A549 (cell line): ENCODE results near the gene BPIFB2. TPM values are rescaled to one million over a fixed set of nuclear protein-coding genes. Genes with fewer than 3 reads are reported as not detected.

Source experiments
- ATAC-seq, 2 experiments: fragments of 200-7000 bp in 1 of 2; fragments of >200 bp in 1 of 2; cut with Nextera tagmentation in 1 of 2; cut with Tn5 transposase in 1 of 2; 3 replicates each; pipeline versions ENCODE4 v1.8.0 to v1.9.1; 2018 to 2020; ENCODE audit warnings: mild to moderate bottlenecking in 1 of 2, moderate library complexity in 1 of 2
- CTCF ChIA-PET: fragments of 300-600 bp; sonication (Branson Sonifier 250); formaldehyde crosslinking; extraction: SDS; loops from one replicate; lab custom pipeline; 2021; ENCODE audit warnings: antibody characterized with exemption, inconsistent platforms; lab: Yijun Ruan, JAX
- POLR2A ChIA-PET: fragments of 350-600 bp; formaldehyde crosslinking; extraction: SDS; loops from one replicate; lab custom pipeline; 2021; ENCODE audit warnings: antibody characterized with exemption, inconsistent platforms; lab: Yijun Ruan, JAX
- DNase-seq, 2 experiments: peaks; one replicate each; pipeline versions ENCODE4 v3.0.0 to v3.0.0-alpha.2; 2011 to 2016; ENCODE audit warnings: low read depth in 1 of 2, low spot score in 1 of 2
- FAIRE-seq: peaks from 2 replicates; lab custom pipeline; 2011; peaks lifted over from hg19 to GRCh38; lab: Jason Lieb, UNC
- H3K27ac ChIP-seq, 2 experiments: fragments of >200 bp; sonication (Bioruptor Twin); formaldehyde crosslinking; 3 replicates each; pipeline ENCODE4 v1.5.1; 2016 to 2017
- H3K4me1 ChIP-seq: fragments of >200 bp; sonication (Bioruptor Twin); formaldehyde crosslinking; 3 replicates; pipeline ENCODE4 v1.6.1; 2016
- H3K4me2 ChIP-seq: fragments of >200 bp; sonication (Bioruptor Twin); formaldehyde crosslinking; 3 replicates; pipeline ENCODE4 v1.6.1; 2016
- H3K4me3 ChIP-seq: fragments of >200 bp; sonication (Bioruptor Twin); formaldehyde crosslinking; 3 replicates; pipeline ENCODE4 v1.5.1; 2016
- H3K9me3 ChIP-seq: fragments of >200 bp; sonication (Bioruptor Twin); formaldehyde crosslinking; 3 replicates; pipeline ENCODE4 v1.6.1; 2016
- E2F6 ChIP-seq: IDR thresholded peaks from 2 replicates; pipeline ENCODE4 v1.6.1; 2012; ENCODE audit warnings: low read depth, borderline replicate concordance
- EHMT2 ChIP-seq: fragments of 200-600 bp; sonication (generic); IDR thresholded peaks from 2 replicates; pipeline ENCODE4 v1.6.1; 2016; ENCODE audit warnings: antibody characterized with exemption, low read depth, mild to moderate bottlenecking, moderate library complexity
- ESRRA ChIP-seq: fragments of 150-350 bp; IDR thresholded peaks from 2 replicates; pipeline ENCODE4 v1.6.1; 2014; ENCODE audit warnings: mild to moderate bottlenecking, low read length, borderline replicate concordance
- FOSL2 ChIP-seq, 2 experiments: fragments of 450-650 bp in 1 of 2; fragments of >200 bp in 1 of 2; sonication (Bioruptor Twin) in 1 of 2; formaldehyde crosslinking; IDR thresholded peaks; 2 replicates each; pipeline versions ENCODE4 v1.5.0 to v1.6.1; 2016 to 2020; ENCODE audit warnings: mild to moderate bottlenecking in 1 of 2, moderate library complexity in 1 of 2
- GATA3 ChIP-seq: IDR thresholded peaks from 2 replicates; pipeline ENCODE4 v1.6.1; 2012; ENCODE audit warnings: borderline replicate concordance
- HOXA7 ChIP-seq: fragments of 250-450 bp; sonication (Bioruptor Pico); IDR thresholded peaks from 2 replicates; pipeline ENCODE4 v1.5.0; 2020; ENCODE audit warnings: mild to moderate bottlenecking, moderate library complexity
- JUN ChIP-seq, 2 experiments: fragments of >200 bp; sonication (Bioruptor Twin); formaldehyde crosslinking; IDR thresholded peaks; 2 replicates in 1 of 2; 3 replicates in 1 of 2; pipeline ENCODE4 v1.6.1; 2016 to 2017
- KDM1A ChIP-seq: fragments of 200-600 bp; sonication (generic); IDR thresholded peaks from 2 replicates; pipeline ENCODE4 v1.6.1; 2016; ENCODE audit warnings: low read depth, mild to moderate bottlenecking
- MAX ChIP-seq: IDR thresholded peaks from 2 replicates; pipeline ENCODE4 v1.6.1; 2012
- NFE2L2 ChIP-seq: fragments of 150-350 bp; conservative IDR thresholded peaks from 2 replicates; pipeline ENCODE4 v1.6.1; 2014; ENCODE audit warnings: low read length
- NPAS2 ChIP-seq: fragments of 250-450 bp; sonication (Bioruptor Pico); IDR thresholded peaks from 2 replicates; pipeline ENCODE4 v1.8.0; 2022; ENCODE audit warnings: mild to moderate bottlenecking, moderate library complexity, borderline replicate concordance
- POLR2A ChIP-seq: IDR thresholded peaks from 2 replicates; pipeline ENCODE4 v1.6.1; 2012; ENCODE audit warnings: mild to moderate bottlenecking, low read length
- POLR2AphosphoS2 ChIP-seq: conservative IDR thresholded peaks from 2 replicates; pipeline ENCODE4 v1.6.1; 2012; ENCODE audit warnings: low read length, improper control_type of control experiment, inconsistent platforms
- RAD21 ChIP-seq, 2 experiments: fragments of >200 bp in 1 of 2; sonication (Bioruptor Twin) in 1 of 2; formaldehyde crosslinking in 1 of 2; IDR thresholded peaks in 1 of 2; conservative IDR thresholded peaks in 1 of 2; 2 replicates in 1 of 2; 3 replicates in 1 of 2; pipeline ENCODE4 v1.6.1; 2012 to 2018; ENCODE audit warnings: inconsistent platforms in 1 of 2
- SMC3 ChIP-seq: fragments of >200 bp; sonication (Bioruptor Twin); formaldehyde crosslinking; IDR thresholded peaks from 3 replicates; pipeline ENCODE4 v1.6.1; 2018; ENCODE audit warnings: inconsistent platforms
- SREBF2 ChIP-seq: fragments of 450-650 bp; IDR thresholded peaks from 2 replicates; pipeline ENCODE4 v1.6.1; 2014; ENCODE audit warnings: mild to moderate bottlenecking, moderate library complexity
- ZC3H11A ChIP-seq: fragments of 450-650 bp; IDR thresholded peaks from 2 replicates; pipeline ENCODE4 v1.6.1; 2014; ENCODE audit warnings: antibody characterized with exemption, mild to moderate bottlenecking
- ZFP36 ChIP-seq: fragments of 450-650 bp; IDR thresholded peaks from 2 replicates; pipeline ENCODE4 v1.6.1; 2014; ENCODE audit warnings: borderline replicate concordance; ENCODE audit not compliant: partially characterized antibody
- ZNF302 ChIP-seq: fragments of 250-450 bp; sonication (Bioruptor Pico); IDR thresholded peaks from 2 replicates; pipeline ENCODE4 v1.9.0; 2021; ENCODE audit warnings: inconsistent platforms, mild to moderate bottlenecking, moderate library complexity
- WGBS: methylation state at CpG from one replicate; pipeline ENCODE4 v1.1.6; 2017; ENCODE audit errors: missing lambda C conversion rate; 5-methylcytosine and 5-hydroxymethylcytosine counted together
- polyA plus RNA-seq, 4 experiments: library from polyadenylated mRNA; depleted of rRNA in 3 of 4; stranded (reverse); fragments of >200 nt; fragmentation: RNase III in 1 of 4; extraction: RNeasy Plus Mini Kit Qiagen cat#74134 plus additional on column Dnase treatment in 1 of 4; gene quantifications; 2 replicates in 3 of 4; 3 replicates in 1 of 4; pipeline ENCODE4 v1.2.3, GENCODE V29; 2011 to 2017

Gene BPIFB2
- polyA plus RNA-seq, 2 of the 4 experiments (the other 2 are of a cell fraction), result not detected

- DNase-seq, result no peak
- no peaks in the 10 kb centered on the region for H3K9me3 ChIP-seq
- no peaks in the 10 kb centered on the region for H3K4me1 ChIP-seq
- no peak for FAIRE-seq
- TF ChIP-seq ZFP36 (no peak), RAD21 (conservative IDR thresholded peaks at IDR 0.05 in 1 of 2, IDR thresholded peaks at IDR 0.05 in 1 of 2) (no peak), POLR2AphosphoS2 (no peak), NFE2L2 (no peak), KDM1A (no peak), HOXA7 (CRISPR knock-in tag) (no peak), MAX (no peak)
- ChIA-PET POLR2A (no interaction called here), CTCF (interaction anchor here (0.8 kb wide), 1 partner anchor 15 kb away, joined by 3 read pairs; no protein-coding TSS in a partner anchor)
- 45% methylated on average over 18 of the region's 18 CpGs for WGBS
- no peak for ATAC-seq
- H3K27ac ChIP-seq, result no peak overlapping the region
- no peak overlapping the region for H3K4me2 ChIP-seq
- H3K4me3 ChIP-seq, result no peak overlapping the region
These were observed 13.0 kb downstream of the BPIFB2 start for GRCh38 chr20:33020278-33021161.

GRCh38 chr20:33021879-33022278, 14.4 kb downstream of the BPIFB2 start:
- ChIA-PET CTCF (no interaction called here), POLR2A (no interaction called here)
- Histone ChIP-seq H3K4me1 (no peaks in the 10 kb centered on the region), H3K27ac (no peak overlapping the region), H3K4me3 (no peak overlapping the region), H3K9me3 (no peaks in the 10 kb centered on the region), H3K4me2 (no peak overlapping the region)
- FAIRE-seq, result no peak
- ATAC-seq, result no peak
- TF ChIP-seq ZNF302 (CRISPR knock-in tag) (no peak), SMC3 (no peak), RAD21 (conservative IDR thresholded peaks at IDR 0.05 in 1 of 2, IDR thresholded peaks at IDR 0.05 in 1 of 2) (no peak), SREBF2 (no peak), POLR2A (no peak)
- 47% methylated on average over 3 of the region's 3 CpGs for WGBS
- DNase-seq, result no peak

GRCh38 chr20:33022289-33022688, 14.8 kb downstream of the BPIFB2 start:
- Histone ChIP-seq H3K4me1 (no peaks in the 10 kb centered on the region), H3K27ac (no peak overlapping the region), H3K4me2 (no peak overlapping the region), H3K4me3 (no peak overlapping the region), H3K9me3 (no peaks in the 10 kb centered on the region)
- ChIA-PET POLR2A (no interaction called here), CTCF (no interaction called here)
- TF ChIP-seq E2F6 (no peak), RAD21 (conservative IDR thresholded peaks at IDR 0.05 in 1 of 2, IDR thresholded peaks at IDR 0.05 in 1 of 2) (no peak), EHMT2 (no peak), FOSL2 (IDR thresholded peaks at IDR 0.05) (no peak), FOSL2 (CRISPR knock-in tag; IDR thresholded peaks at IDR 0.05) (no peak), GATA3 (no peak), ZC3H11A (no peak), NFE2L2 (no peak), JUN (IDR thresholded peaks at IDR 0.05) (no peak), NPAS2 (CRISPR knock-in tag) (no peak), ESRRA (no peak)
- DNase-seq (no peak), ATAC-seq (no peak), FAIRE-seq (no peak)
- WGBS, result 16% methylated on average over 4 of the region's 4 CpGs
